Measurements from ENCODE around the gene EVI5. TPM values are rescaled to one million over a fixed set of nuclear protein-coding genes. Genes with fewer than 3 reads are reported as not detected.
A peak's percentile ranks its signal among the peaks of the same experiment; 100 is the strongest.
"Not testable (repeated sequence)": the region's sequence is repeated elsewhere in the genome, so short reads cannot be mapped to it uniquely, and the experiment has no call there.

Gene EVI5
- total RNA-seq, 1 experiment from 2014 or later, result 19.5 TPM

GRCh38 chr1:92792340-92792782, 7.5 kb upstream of the EVI5 start:
- peak; percentile 20 for DNase-seq (ENCODE audit: low spot score)

- DNase-seq (ENCODE audit: low spot score), result no peak
Measured at GRCh38 chr1:92791487-92792066, 6.7 kb upstream of the EVI5 start.

GRCh38 chr1:92790867-92791266, 6.0 kb upstream of the EVI5 start:
- DNase-seq (ENCODE audit: low spot score), result no peak

GRCh38 chr1:92790081-92790480, 5.2 kb upstream of the EVI5 start:
- DNase-seq (ENCODE audit: low spot score), result no peak

GRCh38 chr1:92786111-92786901, 1.4 kb upstream of the EVI5 start:
- DNase-seq (ENCODE audit: low spot score), result no peak

GRCh38 chr1:92784021-92784638, 778 bp downstream of the EVI5 start:
- peak; percentile 57 for DNase-seq (ENCODE audit: low spot score)

GRCh38 chr1:92783550-92783949, 1.4 kb downstream of the EVI5 start:
- not testable (repeated sequence) for DNase-seq (ENCODE audit: low spot score)

- DNase-seq (ENCODE audit: low spot score), result no peak
Measured at GRCh38 chr1:92778376-92778775, 6.5 kb downstream of the EVI5 start.

GRCh38 chr1:92774407-92774806, 10.5 kb downstream of the EVI5 start:
- no peak for DNase-seq (ENCODE audit: low spot score)

GRCh38 chr1:92773749-92774148, 11.2 kb downstream of the EVI5 start:
- not testable (repeated sequence) for DNase-seq (ENCODE audit: low spot score)

GRCh38 chr1:92769856-92770255, 15.1 kb downstream of the EVI5 start:
- DNase-seq (ENCODE audit: low spot score), result no peak

GRCh38 chr1:92768915-92769314, 16.0 kb downstream of the EVI5 start:
- DNase-seq (ENCODE audit: low spot score), result no peak

GRCh38 chr1:92768296-92768695, 16.6 kb downstream of the EVI5 start:
- no peak for DNase-seq (ENCODE audit: low spot score)

GRCh38 chr1:92764116-92764515, 20.8 kb downstream of the EVI5 start:
- no peak for DNase-seq (ENCODE audit: low spot score)

- no peak for DNase-seq (ENCODE audit: low spot score)
Measured at GRCh38 chr1:92762355-92762754, 22.6 kb downstream of the EVI5 start.

- DNase-seq (ENCODE audit: low spot score), result no peak
Measured at GRCh38 chr1:92759361-92759760, 25.5 kb downstream of the EVI5 start.

- no peak for DNase-seq (ENCODE audit: low spot score)
Measured at GRCh38 chr1:92756537-92756936, 28.4 kb downstream of the EVI5 start.

- no peak for DNase-seq (ENCODE audit: low spot score)
Measured at GRCh38 chr1:92755541-92756461, 29.1 kb downstream of the EVI5 start.

GRCh38 chr1:92754719-92755050, 30.2 kb downstream of the EVI5 start:
- no peak for DNase-seq (ENCODE audit: low spot score)

GRCh38 chr1:92754000-92754718, 30.7 kb downstream of the EVI5 start:
- no peak for DNase-seq (ENCODE audit: low spot score)

- no peak for DNase-seq (ENCODE audit: low spot score)
Measured at GRCh38 chr1:92752719-92753118, 32.2 kb downstream of the EVI5 start.
